Astrocyte of the spinal cord (primary cell): ENCODE data around the gene GDF9.

ENCODE experiments used
- DNase-seq: peaks from one replicate; pipeline ENCODE4 v3.0.0; 2011; ENCODE audit warnings: low read depth, low spot score
- H3K4me3 ChIP-seq: 2 replicates; pipeline ENCODE4 v1.5.1; 2011; ENCODE audit warnings: low read depth, mild to moderate bottlenecking, low read length, moderate library complexity
- CTCF ChIP-seq: IDR thresholded peaks from 2 replicates; pipeline ENCODE4 v1.5.1; 2012; ENCODE audit warnings: low read depth, mild to moderate bottlenecking, low read length, inconsistent platforms
- in situ Hi-C: cut with HindIII; loops from 2 replicates; pipeline ENCODE4 v1.10.0; 2017; ENCODE audit warnings: low sequenced_read_pairs

The GDF9 gene

GRCh38 chr5:132840313-132840712 lies 26.0 kb downstream of the GDF9 start:
- no peak for TF ChIP-seq CTCF

GRCh38 chr5:132839426-132840301 lies 26.6 kb downstream of the GDF9 start:
- H3K4me3 ChIP-seq, result no peak overlapping the region
- TF ChIP-seq CTCF, result no peak
- peak; percentile 77 for DNase-seq
- in situ Hi-C loops, result no loop called here

More at GRCh38 chr5:132840313-132840712, 26.0 kb downstream of the GDF9 start:
- H3K4me3 ChIP-seq, result no peak overlapping the region
- DNase-seq, result no peak
- in situ Hi-C loops, result no loop called here

GRCh38 chr5:132838516-132839282 lies 27.6 kb downstream of the GDF9 start:
- no peak for TF ChIP-seq CTCF
- DNase-seq, result no peak
- H3K4me3 ChIP-seq, result no peak overlapping the region
- in situ Hi-C loops, result no loop called here

GRCh38 chr5:132837868-132838267 lies 28.4 kb downstream of the GDF9 start:
- no peak for TF ChIP-seq CTCF
- no peak for DNase-seq
- in situ Hi-C loops, result no loop called here
- H3K4me3 ChIP-seq, result no peak overlapping the region

- no peak for TF ChIP-seq CTCF
- no peak overlapping the region for H3K4me3 ChIP-seq
- DNase-seq, result no peak
- in situ Hi-C loops, result no loop called here
Observed at GRCh38 chr5:132836852-132837251, 29.4 kb downstream of the GDF9 start.

GRCh38 chr5:132834057-132834456 lies 32.2 kb downstream of the GDF9 start:
- in situ Hi-C loops, result no loop called here
- H3K4me3 ChIP-seq, result no peak overlapping the region
- TF ChIP-seq CTCF, result no peak
- DNase-seq, result no peak
